Upper lobe of right lung (tissue), 1 donor: ENCODE results near the gene SCGB1C2. TPM values are rescaled to one million over a fixed set of nuclear protein-coding genes. Genes with fewer than 3 reads are reported as not detected.
A peak's percentile ranks its signal among the peaks of the same experiment; 100 is the strongest.

Experiments
- ATAC-seq: fragments of 200-7000 bp; cut with Tn5 transposase; one replicate; pipeline ENCODE4 v1.9.1; 2020; ENCODE audit warnings: mild to moderate bottlenecking, moderate library complexity
- DNase-seq: peaks from one replicate; pipeline ENCODE4 v3.0.0-alpha.2; 2020
- H3K27ac ChIP-seq: fragments of 200-600 bp; one replicate; pipeline ENCODE4 v1.8.0; 2022
- H3K27me3 ChIP-seq: fragments of 200-600 bp; one replicate; pipeline ENCODE4 v1.8.0; 2022; ENCODE audit warnings: mild to moderate bottlenecking
- H3K36me3 ChIP-seq: fragments of 200-600 bp; one replicate; pipeline ENCODE4 v1.8.0; 2022
- H3K4me1 ChIP-seq: fragments of 200-600 bp; one replicate; pipeline ENCODE4 v1.8.0; 2022
- H3K4me3 ChIP-seq: fragments of 200-600 bp; one replicate; pipeline ENCODE4 v1.8.0; 2022; ENCODE audit warnings: mild to moderate bottlenecking
- H3K9me3 ChIP-seq: fragments of 200-600 bp; one replicate; pipeline ENCODE4 v1.8.0; 2022
- CTCF ChIP-seq: fragments of 200-600 bp; IDR thresholded peaks from one replicate; pipeline ENCODE4 v1.8.0; 2022; ENCODE audit warnings: antibody characterized with exemption
- intact Hi-C: fragments of 100-400 bp; cut with DNase I; formaldehyde crosslinking; loops from one replicate; pipeline ENCODE4 v1.11.0; 2022
- total RNA-seq: library from RNA; stranded (reverse); fragmentation: NEBNext Ultra II Directional; extraction: Animal tissue kit (Norgen Biotek cat#: 25700); gene quantifications from one replicate; pipeline ENCODE4 v1.2.1, GENCODE V29; 2021
- donor health status: DM: no; HTN: yes; CAD: no; lungs with severe emphysema.

The SCGB1C2 gene
- total RNA-seq, 1 donor from 2014 or later = not detected

GRCh38 chr17:177155-177554, 39.8 kb downstream of the SCGB1C2 start:
- H3K27me3 ChIP-seq = peaks cover 27% of the 10 kb centered on the region
- no peak for TF ChIP-seq CTCF
- H3K36me3 ChIP-seq = no peaks in the 10 kb centered on the region
- no peak overlapping the region for H3K4me3 ChIP-seq
- intact Hi-C loops = no loop called here
- H3K9me3 ChIP-seq = no peaks in the 10 kb centered on the region
- ATAC-seq = no peak
- H3K4me1 ChIP-seq = peaks cover 5% of the 10 kb centered on the region
- no peak for DNase-seq
- no peak overlapping the region for H3K27ac ChIP-seq

GRCh38 chr17:177762-178161, 40.4 kb downstream of the SCGB1C2 start:
- intact Hi-C loops = no loop called here
- TF ChIP-seq CTCF = no peak
- peaks cover 5% of the 10 kb centered on the region for H3K4me1 ChIP-seq
- no peaks in the 10 kb centered on the region for H3K9me3 ChIP-seq
- DNase-seq (no peak), ATAC-seq (no peak)
- no peak overlapping the region for H3K27ac ChIP-seq
- H3K4me3 ChIP-seq = no peak overlapping the region
- H3K36me3 ChIP-seq = no peaks in the 10 kb centered on the region
- H3K27me3 ChIP-seq = peaks cover 27% of the 10 kb centered on the region

GRCh38 chr17:178292-179065, 41.1 kb downstream of the SCGB1C2 start:
- no peaks in the 10 kb centered on the region for H3K9me3 ChIP-seq
- DNase-seq = no peak

DNA sequence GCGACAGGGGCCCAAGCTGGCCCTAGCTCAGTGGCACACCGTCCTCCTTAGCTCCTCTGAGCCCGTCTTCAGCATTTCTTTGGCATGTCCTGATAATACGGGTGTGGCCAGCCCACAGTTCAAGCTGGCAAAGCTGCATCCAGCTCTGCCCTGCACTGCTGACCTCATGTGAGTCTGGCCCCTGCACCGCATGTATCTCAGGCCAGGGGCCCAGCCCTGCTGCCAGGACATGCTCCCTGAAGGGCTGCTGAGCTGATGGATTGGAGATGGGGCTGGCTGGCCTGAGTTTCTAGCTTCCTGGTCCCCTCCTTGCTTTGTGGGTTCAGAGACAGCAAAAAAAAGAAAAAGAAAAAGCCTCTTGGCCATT, 41.7 kb downstream of the SCGB1C2 start:
- no peaks in the 10 kb centered on the region for H3K36me3 ChIP-seq
- no peak for DNase-seq

More at GRCh38 chr17:178292-179065, 41.1 kb downstream of the SCGB1C2 start:
- no peaks in the 10 kb centered on the region for H3K36me3 ChIP-seq
- no peak overlapping the region for H3K27ac ChIP-seq
- no peak for ATAC-seq
- peaks cover 5% of the 10 kb centered on the region for H3K4me1 ChIP-seq
- intact Hi-C loops = no loop called here
- peaks cover 27% of the 10 kb centered on the region for H3K27me3 ChIP-seq
- no peak for TF ChIP-seq CTCF
- H3K4me3 ChIP-seq = no peak overlapping the region

GRCh38 chr17:179781-180380, 42.5 kb downstream of the SCGB1C2 start:
- H3K4me1 ChIP-seq = peaks cover 5% of the 10 kb centered on the region
- no peaks in the 10 kb centered on the region for H3K9me3 ChIP-seq
- peak overlapping the region; percentile 44 for H3K4me3 ChIP-seq
- H3K27me3 ChIP-seq = peaks cover 27% of the 10 kb centered on the region
- no peak for TF ChIP-seq CTCF
- H3K36me3 ChIP-seq = no peaks in the 10 kb centered on the region
- peak overlapping the region; percentile 11 for H3K27ac ChIP-seq
- ATAC-seq (no peak), DNase-seq (no peak)
- intact Hi-C loops = no loop called here

More for the DNA sequence above, 41.7 kb downstream of the SCGB1C2 start:
- no peaks in the 10 kb centered on the region for H3K9me3 ChIP-seq
- peaks cover 27% of the 10 kb centered on the region for H3K27me3 ChIP-seq
- no peak for TF ChIP-seq CTCF
- ATAC-seq = no peak
- intact Hi-C loops = no loop called here
- H3K4me3 ChIP-seq = no peak overlapping the region
- H3K27ac ChIP-seq = no peak overlapping the region
- H3K4me1 ChIP-seq = peaks cover 5% of the 10 kb centered on the region
